Measurements from ENCODE around the gene RAB3A.
A peak's percentile ranks its signal among the peaks of the same experiment; 100 is the strongest.

The RAB3A gene

GRCh38 chr19:18203863-18204393, at the start of gene RAB3A:
TSS of gene RAB3A (minus strand) at chr19:18204042. CDS start at chr19:18202740, 1,302 bp downstream.
- no peaks in the 10 kb centered on the region for H3K27me3 ChIP-seq (ENCODE audit: control insufficient read depth, insufficient read depth, low read length)
- H3K36me3 ChIP-seq (ENCODE audit: control insufficient read depth, insufficient read depth, low read length), result no peaks in the 10 kb centered on the region
- H3K4me1 ChIP-seq (ENCODE audit: control insufficient read depth, insufficient read depth, low read length), result peaks cover 7% of the 10 kb centered on the region
- WGBS (ENCODE audit: insufficient coverage, insufficient read length), result no CpG with 5 or more reads among the region's 50 CpGs
- peak; percentile 100 for DNase-seq (ENCODE audit: low read depth, low spot score)
- H3K4me3 ChIP-seq (ENCODE audit: low read length), result peak within 1 kb of the TSS; percentile 61; the same call in 1 of the 2 replicates
- no peaks in the 10 kb centered on the region for H3K9me3 ChIP-seq (ENCODE audit: control insufficient read depth, insufficient read depth, low read length)
- peak within 1 kb of the TSS; percentile 32 for H3K27ac ChIP-seq (ENCODE audit: low read length)

GRCh38 chr19:18253130-18253529, 49.3 kb upstream of the RAB3A start:
- no peak for DNase-seq (ENCODE audit: low read depth, low spot score)
- no peak overlapping the region for H3K4me3 ChIP-seq (ENCODE audit: low read length)
- no peaks in the 10 kb centered on the region for H3K9me3 ChIP-seq (ENCODE audit: control insufficient read depth, insufficient read depth, low read length)
- no peaks in the 10 kb centered on the region for H3K27me3 ChIP-seq (ENCODE audit: control insufficient read depth, insufficient read depth, low read length)
- H3K4me1 ChIP-seq (ENCODE audit: control insufficient read depth, insufficient read depth, low read length), result peaks cover 6% of the 10 kb centered on the region
- H3K36me3 ChIP-seq (ENCODE audit: control insufficient read depth, insufficient read depth, low read length), result no peaks in the 10 kb centered on the region; the same call in 1 of the 2 replicates
- H3K27ac ChIP-seq (ENCODE audit: low read length), result no peak overlapping the region
- no CpG with 5 or more reads among the region's 4 CpGs for WGBS (ENCODE audit: insufficient coverage, insufficient read length)

GRCh38 chr19:18252370-18252717, 48.5 kb upstream of the RAB3A start:
- Histone ChIP-seq H3K36me3 (ENCODE audit: control insufficient read depth, insufficient read depth, low read length) (no peaks in the 10 kb centered on the region; the same call in 1 of the 2 replicates), H3K4me1 (ENCODE audit: control insufficient read depth, insufficient read depth, low read length) (peaks cover 6% of the 10 kb centered on the region), H3K4me3 (ENCODE audit: low read length) (no peak overlapping the region), H3K9me3 (ENCODE audit: control insufficient read depth, insufficient read depth, low read length) (no peaks in the 10 kb centered on the region), H3K27ac (ENCODE audit: low read length) (no peak overlapping the region), H3K27me3 (ENCODE audit: control insufficient read depth, insufficient read depth, low read length) (no peaks in the 10 kb centered on the region)
- no CpG with 5 or more reads among the region's 7 CpGs for WGBS (ENCODE audit: insufficient coverage, insufficient read length)
- no peak for DNase-seq (ENCODE audit: low read depth, low spot score)

GRCh38 chr19:18251587-18252369, 47.9 kb upstream of the RAB3A start:
- peaks cover 6% of the 10 kb centered on the region for H3K4me1 ChIP-seq (ENCODE audit: control insufficient read depth, insufficient read depth, low read length)
- no peaks in the 10 kb centered on the region for H3K9me3 ChIP-seq (ENCODE audit: control insufficient read depth, insufficient read depth, low read length)
- WGBS (ENCODE audit: insufficient coverage, insufficient read length), result no CpG with 5 or more reads among the region's 23 CpGs
- 0 out of 2 replicates have a peak overlapping the region, but pooled peaks have one; percentile 16 for H3K4me3 ChIP-seq (ENCODE audit: low read length)
- no peaks in the 10 kb centered on the region for H3K27me3 ChIP-seq (ENCODE audit: control insufficient read depth, insufficient read depth, low read length)
- no peaks in the 10 kb centered on the region for H3K36me3 ChIP-seq (ENCODE audit: control insufficient read depth, insufficient read depth, low read length)
- peak; percentile 81 for DNase-seq (ENCODE audit: low read depth, low spot score)
- no peak overlapping the region for H3K27ac ChIP-seq (ENCODE audit: low read length)

- Histone ChIP-seq H3K36me3 (ENCODE audit: control insufficient read depth, insufficient read depth, low read length) (no peaks in the 10 kb centered on the region), H3K27me3 (ENCODE audit: control insufficient read depth, insufficient read depth, low read length) (no peaks in the 10 kb centered on the region), H3K9me3 (ENCODE audit: control insufficient read depth, insufficient read depth, low read length) (no peaks in the 10 kb centered on the region), H3K27ac (ENCODE audit: low read length) (no peak overlapping the region), H3K4me1 (ENCODE audit: control insufficient read depth, insufficient read depth, low read length) (peaks cover 2% of the 10 kb centered on the region), H3K4me3 (ENCODE audit: low read length) (no peak overlapping the region)
- DNase-seq (ENCODE audit: low read depth, low spot score), result no peak
- WGBS (ENCODE audit: insufficient coverage, insufficient read length), result no CpG with 5 or more reads among the region's 5 CpGs
These were observed 46.0 kb upstream of the RAB3A start for GRCh38 chr19:18249834-18250233.

GRCh38 chr19:18245297-18245696, 41.5 kb upstream of the RAB3A start:
- no peaks in the 10 kb centered on the region for H3K27me3 ChIP-seq (ENCODE audit: control insufficient read depth, insufficient read depth, low read length)
- no peak overlapping the region for H3K4me3 ChIP-seq (ENCODE audit: low read length)
- DNase-seq (ENCODE audit: low read depth, low spot score), result no peak
- no peak overlapping the region for H3K27ac ChIP-seq (ENCODE audit: low read length)
- H3K9me3 ChIP-seq (ENCODE audit: control insufficient read depth, insufficient read depth, low read length), result no peaks in the 10 kb centered on the region
- H3K4me1 ChIP-seq (ENCODE audit: control insufficient read depth, insufficient read depth, low read length), result no peaks in the 10 kb centered on the region; the same call in 1 of the 2 replicates
- no peaks in the 10 kb centered on the region for H3K36me3 ChIP-seq (ENCODE audit: control insufficient read depth, insufficient read depth, low read length)
- no CpG with 5 or more reads among the region's 7 CpGs for WGBS (ENCODE audit: insufficient coverage, insufficient read length)

GRCh38 chr19:18239303-18239702, 35.5 kb upstream of the RAB3A start:
- no peaks in the 10 kb centered on the region for H3K4me1 ChIP-seq (ENCODE audit: control insufficient read depth, insufficient read depth, low read length)
- DNase-seq (ENCODE audit: low read depth, low spot score), result no peak
- WGBS (ENCODE audit: insufficient coverage, insufficient read length), result no CpG with 5 or more reads among the region's 12 CpGs
- H3K9me3 ChIP-seq (ENCODE audit: control insufficient read depth, insufficient read depth, low read length), result no peaks in the 10 kb centered on the region
- no peaks in the 10 kb centered on the region for H3K27me3 ChIP-seq (ENCODE audit: control insufficient read depth, insufficient read depth, low read length)
- H3K27ac ChIP-seq (ENCODE audit: low read length), result no peak overlapping the region
- no peak overlapping the region for H3K4me3 ChIP-seq (ENCODE audit: low read length)
- H3K36me3 ChIP-seq (ENCODE audit: control insufficient read depth, insufficient read depth, low read length), result no peaks in the 10 kb centered on the region

- Histone ChIP-seq H3K27me3 (ENCODE audit: control insufficient read depth, insufficient read depth, low read length) (no peaks in the 10 kb centered on the region), H3K9me3 (ENCODE audit: control insufficient read depth, insufficient read depth, low read length) (no peaks in the 10 kb centered on the region), H3K36me3 (ENCODE audit: control insufficient read depth, insufficient read depth, low read length) (no peaks in the 10 kb centered on the region), H3K4me3 (ENCODE audit: low read length) (no peak overlapping the region), H3K27ac (ENCODE audit: low read length) (no peak overlapping the region), H3K4me1 (ENCODE audit: control insufficient read depth, insufficient read depth, low read length) (peaks cover 10% of the 10 kb centered on the region)
- DNase-seq (ENCODE audit: low read depth, low spot score), result no peak
- no CpG with 5 or more reads among the region's 6 CpGs for WGBS (ENCODE audit: insufficient coverage, insufficient read length)
These were observed 30.4 kb upstream of the RAB3A start for GRCh38 chr19:18234194-18234593.

- H3K4me3 ChIP-seq (ENCODE audit: low read length), result peak overlapping the region; percentile 41; the same call in 1 of the 2 replicates
- no peak overlapping the region for H3K27ac ChIP-seq (ENCODE audit: low read length)
- no peak for DNase-seq (ENCODE audit: low read depth, low spot score)
- no peaks in the 10 kb centered on the region for H3K36me3 ChIP-seq (ENCODE audit: control insufficient read depth, insufficient read depth, low read length)
- no CpG with 5 or more reads among the region's 37 CpGs for WGBS (ENCODE audit: insufficient coverage, insufficient read length)
- H3K9me3 ChIP-seq (ENCODE audit: control insufficient read depth, insufficient read depth, low read length), result no peaks in the 10 kb centered on the region
- peaks cover 10% of the 10 kb centered on the region for H3K4me1 ChIP-seq (ENCODE audit: control insufficient read depth, insufficient read depth, low read length)
- no peaks in the 10 kb centered on the region for H3K27me3 ChIP-seq (ENCODE audit: control insufficient read depth, insufficient read depth, low read length)
These were observed 29.5 kb upstream of the RAB3A start for GRCh38 chr19:18233224-18233825.

GRCh38 chr19:18232540-18233223, 28.8 kb upstream of the RAB3A start:
- Histone ChIP-seq H3K4me3 (ENCODE audit: low read length) (peak overlapping the region; percentile 41; the same call in 1 of the 2 replicates), H3K9me3 (ENCODE audit: control insufficient read depth, insufficient read depth, low read length) (no peaks in the 10 kb centered on the region), H3K27ac (ENCODE audit: low read length) (no peak overlapping the region), H3K4me1 (ENCODE audit: control insufficient read depth, insufficient read depth, low read length) (peaks cover 10% of the 10 kb centered on the region), H3K36me3 (ENCODE audit: control insufficient read depth, insufficient read depth, low read length) (no peaks in the 10 kb centered on the region), H3K27me3 (ENCODE audit: control insufficient read depth, insufficient read depth, low read length) (no peaks in the 10 kb centered on the region)
- WGBS (ENCODE audit: insufficient coverage, insufficient read length), result no CpG with 5 or more reads among the region's 46 CpGs
- DNase-seq (ENCODE audit: low read depth, low spot score), result no peak

Measured in iPS DF 6.9 (cell line).